CD4-positive, alpha-beta T cell treated with Interleukin-6 for 4 hours (primary cell): ENCODE measurements around the gene APBB1.
"Not testable (repeated sequence)": the region's sequence is repeated elsewhere in the genome, so short reads cannot be mapped to it uniquely, and the experiment has no call there.

Experiments used
- DNase-seq: peaks from one replicate; pipeline ENCODE4 v3.0.0-alpha.2; 2020; ENCODE audit warnings: mixed read lengths

Gene APBB1

DNA sequence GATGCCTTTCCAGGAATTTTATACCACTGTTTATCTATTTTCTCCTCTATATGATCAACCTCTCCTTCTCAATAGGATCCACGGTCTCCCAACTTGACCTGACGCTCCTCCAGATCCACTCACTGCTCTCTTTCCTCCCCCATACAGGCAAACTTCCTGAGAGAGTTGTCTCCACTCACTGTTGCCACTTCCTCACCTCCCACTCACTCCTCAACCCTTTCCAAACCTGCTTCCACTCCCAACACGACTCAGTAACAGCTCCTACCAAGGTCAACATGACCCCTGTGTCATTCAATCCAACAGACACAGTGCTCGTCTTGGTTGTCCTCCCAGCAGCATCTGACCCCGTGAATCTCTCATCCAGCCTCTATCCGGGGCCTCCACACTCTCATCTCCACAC, 3.1 kb downstream of the APBB1 start:
- no peak for DNase-seq

DNA sequence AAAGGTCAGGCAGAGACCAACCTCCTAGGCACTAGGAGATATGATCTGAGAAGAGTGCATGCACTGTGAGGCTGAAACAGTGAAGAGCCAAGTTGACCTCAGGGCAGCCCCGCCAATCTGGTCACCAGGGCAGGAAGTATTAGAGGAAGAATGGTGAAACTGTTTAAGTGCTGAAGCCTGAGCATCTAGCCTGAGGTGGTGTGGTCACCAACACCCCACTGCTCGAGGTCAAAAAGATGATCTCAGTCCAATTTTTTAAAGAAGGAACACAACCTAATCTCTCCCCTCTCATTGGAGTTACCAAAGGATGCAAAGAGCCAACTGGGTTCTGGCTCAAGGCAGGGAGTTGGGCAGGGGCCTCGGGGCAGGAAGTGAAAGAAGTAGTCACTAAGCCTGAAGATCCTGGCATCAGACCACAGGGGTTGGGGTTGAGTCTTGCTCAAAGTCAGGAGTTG, 4.0 kb downstream of the APBB1 start:
- DNase-seq = peak; percentile 50

DNA sequence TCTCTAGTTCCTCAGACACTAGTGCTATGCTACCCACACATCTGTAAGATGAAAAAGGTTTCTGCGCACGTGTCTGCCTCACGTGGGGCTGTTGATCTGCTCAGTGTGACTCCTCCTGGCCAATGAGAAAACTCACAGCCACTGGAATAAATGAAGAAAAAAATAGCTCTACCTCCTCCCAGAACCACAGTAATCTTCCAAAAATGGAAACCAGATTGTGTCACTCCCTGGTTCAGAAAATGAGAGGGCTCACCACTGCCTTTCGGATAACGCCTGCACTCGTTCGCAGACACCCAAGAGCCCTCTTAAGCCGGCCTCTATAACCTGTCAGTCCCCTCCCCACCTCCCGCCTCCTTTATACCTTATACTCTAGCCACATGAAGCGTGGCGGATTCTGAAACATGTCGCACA, 5.1 kb downstream of the APBB1 start:
- DNase-seq = peak; percentile 79

DNA sequence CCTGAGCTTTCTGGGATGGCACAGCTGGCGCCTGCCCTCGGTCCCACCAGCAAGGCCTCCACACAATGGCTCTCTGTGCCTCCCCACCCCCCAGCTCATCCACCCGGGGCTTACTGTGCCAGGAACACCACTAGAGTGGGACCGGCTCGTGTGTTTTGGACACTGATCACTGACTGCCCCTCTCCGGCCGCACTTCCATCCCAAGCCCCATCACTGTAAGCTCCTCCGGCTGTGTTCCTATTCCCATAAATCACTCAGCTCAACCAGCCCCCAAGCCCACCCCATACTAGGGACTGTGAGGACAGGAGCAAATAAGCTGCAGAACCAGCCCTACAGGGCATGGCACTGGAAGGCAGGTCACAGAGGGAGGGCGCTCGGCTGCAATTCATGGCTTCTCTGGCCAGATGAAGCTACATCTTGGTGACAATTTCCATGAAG, 7.3 kb downstream of the APBB1 start:
- no peak for DNase-seq

DNA sequence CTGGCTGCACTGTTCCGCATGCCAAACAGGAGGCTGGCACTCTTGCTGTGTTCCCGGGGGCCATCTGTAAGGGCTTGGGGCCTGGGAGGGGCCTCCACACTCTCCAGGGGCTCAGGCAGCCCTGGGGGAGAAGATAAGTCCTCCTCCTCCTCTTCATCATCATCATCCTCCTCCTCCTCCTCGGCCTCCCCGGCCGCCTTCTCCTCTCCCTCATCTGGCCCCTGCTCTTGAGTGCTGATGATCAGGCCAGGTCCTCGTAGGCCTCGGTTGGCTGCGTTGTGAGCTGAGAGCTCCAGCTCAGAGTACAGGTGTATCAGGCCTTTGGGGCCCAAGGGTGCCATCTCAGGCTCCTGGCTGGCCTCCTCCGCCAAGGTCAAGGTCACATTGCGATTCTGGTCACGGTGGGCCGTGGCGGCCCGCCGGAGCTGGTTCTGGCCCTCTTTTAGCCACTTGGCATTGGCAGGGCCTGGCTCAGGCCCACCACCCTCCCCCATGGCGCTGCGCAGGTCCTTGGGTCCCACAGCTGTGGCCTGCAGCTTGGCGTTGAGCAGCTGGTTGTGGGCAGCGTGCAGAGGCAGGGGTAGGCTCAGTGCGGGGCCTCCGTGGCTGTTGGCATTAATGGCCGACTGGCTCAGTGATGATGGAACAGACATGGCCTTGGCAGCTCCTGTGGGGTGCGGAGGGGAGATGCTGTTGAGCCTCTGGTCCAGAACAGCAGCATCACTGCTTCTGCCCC, 8.0 kb downstream of the APBB1 start:
- DNase-seq = no peak

DNA sequence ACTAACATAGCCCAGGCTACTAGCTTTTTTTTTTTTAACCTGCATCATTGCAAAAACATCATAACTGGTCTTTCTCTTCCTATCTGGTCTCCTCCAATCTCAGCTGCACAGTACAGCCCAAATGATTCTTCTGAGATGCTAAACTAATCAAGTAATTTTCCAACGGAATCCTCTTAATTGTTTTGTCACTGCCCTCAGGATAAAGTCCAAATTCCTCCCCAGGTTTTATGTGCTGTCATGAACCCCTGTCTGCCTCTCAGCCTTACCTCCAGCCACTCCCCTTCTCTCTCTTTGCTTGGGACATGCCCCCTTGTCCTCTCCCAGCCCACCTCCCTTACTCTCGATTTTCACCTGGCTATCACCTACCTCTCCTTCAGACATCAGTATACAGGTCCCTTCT, 12.5 kb downstream of the APBB1 start:
- no peak for DNase-seq

DNA sequence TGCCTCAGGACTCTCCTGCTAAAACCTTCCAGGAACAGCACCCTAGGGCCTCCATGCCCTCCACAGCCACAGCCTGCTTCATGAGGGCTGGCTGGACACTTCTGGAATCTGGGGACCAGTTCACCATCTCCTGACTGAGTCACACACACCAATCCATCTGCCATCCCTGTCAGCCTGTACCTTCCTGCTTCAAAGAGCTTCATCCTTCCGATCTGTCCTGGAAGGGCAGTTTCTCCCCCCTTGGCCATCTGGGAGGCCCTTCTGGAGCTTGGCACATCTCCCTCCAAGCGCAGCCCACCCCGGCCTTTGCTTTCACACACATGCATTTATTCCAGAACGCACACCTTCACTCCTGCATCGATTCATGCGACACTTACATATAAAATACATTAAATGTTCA, 13.0 kb downstream of the APBB1 start:
- DNase-seq = no peak

DNA sequence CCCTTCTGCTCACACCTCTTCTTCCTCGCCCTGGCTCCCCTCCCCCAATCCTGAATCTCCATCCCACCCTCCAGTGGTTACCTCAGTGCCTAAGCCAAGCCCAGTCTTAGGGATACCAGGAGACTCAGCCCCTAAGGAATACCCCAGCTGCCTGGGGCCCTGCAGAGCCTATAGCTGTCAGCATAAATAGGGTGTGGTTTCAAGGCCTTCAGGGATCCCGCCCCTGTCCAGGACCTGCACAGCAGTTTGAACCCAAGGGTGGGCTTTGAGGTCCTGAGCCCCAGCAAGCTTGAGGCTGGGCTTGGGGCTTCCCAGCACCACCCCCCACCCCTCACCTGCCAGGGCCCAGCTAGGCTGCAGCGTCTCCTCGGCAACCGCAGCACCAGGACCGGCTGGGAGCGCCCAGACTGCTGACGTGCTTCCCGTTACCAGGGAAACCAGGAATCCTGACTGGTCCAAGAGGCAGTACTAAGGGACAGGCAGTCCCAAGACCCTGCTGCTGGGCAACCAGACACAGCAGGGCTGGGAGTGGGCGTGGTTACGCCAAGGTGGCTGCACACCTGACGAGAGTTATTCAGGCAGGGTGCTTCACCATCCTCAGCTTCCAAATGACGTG, 13.7 kb downstream of the APBB1 start:
- DNase-seq = peak; percentile 25

DNA sequence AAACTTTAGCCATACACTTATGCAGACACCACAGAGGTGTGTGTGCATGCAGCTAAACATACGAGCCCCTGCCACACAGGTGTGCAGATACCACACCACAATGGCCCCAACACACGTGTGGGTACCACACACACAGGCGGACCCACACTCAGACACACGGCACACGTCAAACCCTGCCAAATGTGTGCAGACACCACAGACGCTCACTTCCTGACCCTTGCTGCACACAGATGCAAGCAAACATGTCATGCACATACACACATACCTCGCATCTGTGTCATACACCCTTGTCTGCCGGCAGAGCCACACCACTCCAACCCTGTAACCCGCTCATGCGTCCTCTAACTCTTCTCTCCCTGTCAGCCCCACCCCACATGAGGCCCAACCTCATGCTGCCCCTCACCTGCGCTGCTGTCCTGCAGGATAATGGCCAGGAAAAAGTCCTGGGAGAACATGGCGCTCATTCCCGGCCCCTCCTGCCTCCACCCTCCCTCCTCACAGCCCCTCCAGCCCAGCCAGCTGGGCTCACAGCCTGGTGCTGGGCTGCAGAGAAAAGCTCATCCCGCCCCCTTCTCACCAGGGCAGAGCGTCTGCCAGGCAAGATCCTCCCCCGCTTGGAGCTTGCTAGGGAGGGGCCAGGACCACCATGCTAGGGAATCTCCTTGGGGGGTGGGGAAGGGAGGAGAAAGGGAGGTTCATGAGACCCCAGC, 14.4 kb downstream of the APBB1 start:
- DNase-seq = peak; percentile 74

DNA sequence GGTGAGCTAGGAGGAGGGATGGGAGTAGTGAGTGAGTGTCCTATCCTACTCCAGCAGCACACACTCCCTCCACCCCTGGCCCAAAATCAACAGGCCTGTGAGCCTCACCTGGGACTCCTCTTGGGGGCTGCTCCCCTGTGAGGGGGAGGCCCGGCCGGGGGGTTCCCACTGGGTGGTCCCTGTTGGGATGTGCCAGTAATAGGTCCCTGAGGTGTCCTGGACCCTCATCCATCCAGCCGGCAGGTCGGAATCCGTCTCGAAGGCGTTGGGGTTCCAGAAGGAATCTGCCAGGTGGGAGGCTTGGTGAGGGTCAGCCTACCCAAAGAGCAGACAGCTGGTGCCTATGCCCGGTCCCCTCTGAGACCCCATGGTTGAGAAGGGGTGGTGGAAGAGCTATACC, 15.4 kb downstream of the APBB1 start:
- DNase-seq = no peak

DNA sequence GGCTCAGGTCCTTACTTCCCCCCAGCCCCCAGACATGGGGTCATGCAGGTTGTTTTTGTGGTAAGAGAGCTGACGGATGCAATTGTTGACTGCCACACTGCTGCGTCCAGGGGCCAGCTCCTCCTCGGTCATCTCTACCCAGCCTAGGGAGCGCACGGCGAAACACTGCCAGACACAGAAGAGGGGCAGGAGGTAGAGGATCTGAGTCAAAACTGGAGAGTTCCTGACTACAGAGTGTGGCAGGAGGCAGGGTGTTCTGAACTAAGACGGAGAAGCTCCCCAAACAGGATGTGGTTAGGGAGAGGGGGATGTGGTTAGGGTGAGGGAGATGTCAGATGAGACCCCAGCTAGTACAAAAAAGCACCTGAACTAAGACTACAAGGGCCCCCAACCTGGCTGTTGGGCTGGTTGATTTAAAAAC, 16.3 kb downstream of the APBB1 start:
- DNase-seq = peak; percentile 82

DNA sequence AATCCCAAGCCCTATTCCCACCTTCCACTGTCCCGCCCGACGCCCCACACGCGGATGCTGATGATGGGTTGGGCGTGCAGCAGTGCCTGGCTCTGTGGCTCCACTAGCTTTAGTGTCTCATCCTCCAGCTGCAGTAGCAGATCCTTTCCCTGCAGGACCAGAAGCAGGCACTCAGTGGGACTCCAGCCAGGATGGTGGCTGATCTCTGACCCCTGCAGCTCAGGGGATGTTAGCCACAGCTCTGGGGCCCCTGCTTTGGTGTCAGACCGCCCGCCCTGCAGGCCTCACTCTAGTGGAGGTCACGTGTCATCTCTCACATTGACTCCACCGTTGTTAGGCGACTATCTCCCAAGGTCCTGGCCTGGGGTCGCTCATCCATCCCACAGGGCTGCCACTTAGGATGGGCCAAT, 16.8 kb downstream of the APBB1 start:
- peak; percentile 43 for DNase-seq

DNA sequence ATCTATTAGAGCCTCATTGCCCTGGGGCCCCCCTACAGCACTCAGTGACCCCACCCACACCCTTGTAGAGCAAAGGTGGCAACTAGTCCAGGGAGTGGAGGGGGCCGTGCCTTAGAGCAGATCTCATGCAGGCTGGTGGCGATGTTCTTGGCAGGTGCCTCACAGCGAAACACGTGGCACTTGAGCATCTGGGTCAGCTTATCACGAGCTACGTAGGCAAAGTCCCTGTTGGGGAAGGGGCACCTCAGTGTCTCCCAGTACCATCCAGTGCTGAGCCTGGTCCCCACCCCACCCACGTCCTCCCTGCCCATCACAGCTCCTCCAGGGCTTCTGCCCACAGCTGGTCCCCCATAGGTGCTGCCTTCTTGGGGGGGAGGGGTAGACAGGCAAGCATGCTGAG, 17.4 kb downstream of the APBB1 start:
- no peak for DNase-seq

DNA sequence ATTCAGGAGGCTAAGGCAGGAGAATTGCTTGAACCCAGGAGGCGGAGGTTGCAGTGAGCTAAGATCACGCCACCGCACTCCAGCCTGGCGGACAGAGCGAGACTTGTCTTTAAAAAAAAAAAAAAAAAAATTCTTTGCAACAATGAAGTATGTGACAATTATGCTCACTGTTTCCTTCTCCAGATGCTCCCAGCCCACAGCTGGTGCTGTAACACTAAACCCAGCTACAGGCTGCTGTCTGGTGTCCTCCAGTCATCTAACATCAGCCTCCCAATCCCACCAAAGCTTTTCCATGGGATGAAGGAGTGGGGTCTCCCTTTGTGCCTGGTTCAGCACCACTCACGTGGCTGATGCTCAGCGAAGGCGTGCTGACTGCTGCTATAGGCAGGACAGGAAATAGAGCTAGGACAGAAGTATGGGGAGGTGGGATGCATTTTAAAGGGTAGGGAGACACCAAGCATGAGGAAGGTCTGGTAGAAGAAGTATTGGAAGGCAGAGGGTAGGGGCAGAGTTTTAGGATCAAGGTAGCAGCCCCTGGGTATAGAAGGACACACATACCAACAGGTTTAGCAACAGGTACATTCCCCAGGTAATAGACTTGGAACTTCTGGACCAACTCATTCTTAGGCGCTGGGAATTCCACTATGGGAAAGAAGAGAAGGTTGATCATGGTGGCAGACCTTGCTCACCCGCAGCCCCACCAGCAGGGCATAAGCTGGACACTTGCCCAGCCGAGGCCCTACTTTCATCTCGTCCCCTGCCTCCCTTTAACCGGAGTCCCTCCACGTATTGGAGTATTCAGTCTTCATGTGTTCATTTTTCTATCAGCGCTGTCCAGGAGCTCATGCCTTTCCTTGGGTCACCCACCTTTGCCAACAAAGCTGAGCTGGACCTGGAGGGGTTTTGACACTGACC, 18.2 kb downstream of the APBB1 start:
- no peak for DNase-seq

DNA sequence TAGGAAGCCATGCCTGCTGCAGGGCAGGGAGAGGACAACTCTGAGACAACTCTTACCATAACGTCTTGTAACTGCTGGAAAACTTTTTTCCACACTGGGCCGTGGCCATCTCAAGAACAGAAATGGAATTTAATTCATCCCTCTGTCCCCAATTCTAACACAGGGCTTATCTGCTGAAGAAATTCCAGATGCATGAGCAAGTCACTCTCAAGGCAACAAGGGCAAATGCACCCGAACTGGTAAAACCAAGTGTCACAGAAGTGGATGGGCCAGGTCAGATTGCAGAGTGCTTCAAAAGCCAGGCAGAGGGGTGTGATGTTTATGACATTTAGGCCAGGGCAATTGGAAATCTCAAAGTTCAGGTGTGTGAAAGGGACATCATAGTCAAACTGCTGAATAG, 21.3 kb downstream of the APBB1 start:
- DNase-seq = no peak

DNA sequence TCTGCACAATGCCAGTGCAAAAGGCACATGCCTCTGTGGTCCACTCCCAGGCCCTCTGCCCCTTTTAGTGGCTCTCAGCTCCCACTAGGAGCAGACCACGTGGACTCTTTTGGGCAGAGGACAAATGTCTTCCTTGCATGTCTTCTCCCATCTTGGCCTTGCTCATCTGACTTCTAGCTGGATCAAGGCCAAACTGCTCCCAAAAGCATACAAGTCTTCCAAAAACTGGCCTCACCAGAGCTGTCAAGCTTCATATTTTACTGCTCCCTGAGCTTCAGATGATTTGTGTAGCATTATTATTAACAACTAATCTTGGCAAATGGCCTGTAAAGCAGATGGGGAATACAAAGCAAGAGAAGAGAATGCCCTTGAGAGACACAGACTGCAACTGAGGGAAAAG, 21.7 kb downstream of the APBB1 start:
- no peak for DNase-seq

DNA sequence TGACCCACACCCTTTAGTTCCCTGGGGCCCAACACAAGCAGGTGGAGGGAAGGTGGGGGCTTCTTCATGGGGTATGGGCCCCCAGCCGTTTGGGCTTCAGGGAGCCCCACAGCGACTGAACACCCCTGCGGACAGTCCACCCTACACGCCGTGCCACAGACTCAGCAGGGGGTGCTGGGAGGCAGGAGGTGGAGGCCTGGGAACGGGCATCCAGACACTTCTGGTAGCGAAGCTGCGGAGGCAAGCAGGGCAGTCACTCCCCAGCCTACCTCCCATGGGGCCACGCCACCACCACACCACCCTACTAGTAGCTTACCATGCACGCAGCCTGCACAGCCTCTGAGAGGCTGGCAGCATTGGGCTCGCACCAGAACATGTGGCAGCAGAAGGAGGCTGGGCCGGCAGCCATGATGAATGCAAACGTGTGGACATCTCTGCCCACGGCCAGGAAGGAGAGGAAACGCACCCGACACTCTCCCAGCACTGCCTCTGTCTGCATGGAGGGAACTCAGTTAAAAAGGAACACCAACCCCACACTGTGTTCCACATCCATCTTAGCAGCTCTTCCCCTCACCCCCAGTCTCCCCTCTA, 23.3 kb downstream of the APBB1 start:
- no peak for DNase-seq

DNA sequence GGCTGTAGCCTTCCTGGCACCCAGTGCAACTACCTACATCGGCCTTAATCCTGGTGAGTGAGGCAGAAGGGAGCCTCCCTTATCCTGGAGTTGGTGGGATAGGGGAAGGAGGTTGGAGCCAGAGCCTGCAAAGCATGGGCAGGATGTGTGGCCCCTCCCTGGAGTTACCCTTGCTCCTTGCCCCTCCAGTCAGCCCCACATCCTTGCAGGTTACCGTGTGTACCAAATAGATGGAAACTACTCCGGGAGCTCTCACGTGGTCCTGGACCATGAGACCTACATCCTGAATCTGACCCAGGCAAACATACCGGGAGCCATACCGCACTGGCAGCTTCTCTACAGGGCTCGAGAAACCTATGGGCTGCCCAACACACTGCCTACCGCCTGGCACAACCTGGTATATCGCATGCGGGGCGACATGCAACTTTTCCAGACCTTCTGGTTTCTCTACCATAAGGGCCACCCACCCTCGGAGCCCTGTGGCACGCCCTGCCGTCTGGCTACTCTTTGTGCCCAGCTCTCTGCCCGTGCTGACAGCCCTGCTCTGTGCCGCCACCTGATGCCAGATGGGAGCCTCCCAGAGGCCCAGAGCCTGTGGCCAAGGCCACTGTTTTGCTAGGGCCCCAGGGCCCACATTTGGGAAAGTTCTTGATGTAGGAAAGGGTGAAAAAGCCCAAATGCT, 24.8 kb downstream of the APBB1 start:
- DNase-seq = no peak

DNA sequence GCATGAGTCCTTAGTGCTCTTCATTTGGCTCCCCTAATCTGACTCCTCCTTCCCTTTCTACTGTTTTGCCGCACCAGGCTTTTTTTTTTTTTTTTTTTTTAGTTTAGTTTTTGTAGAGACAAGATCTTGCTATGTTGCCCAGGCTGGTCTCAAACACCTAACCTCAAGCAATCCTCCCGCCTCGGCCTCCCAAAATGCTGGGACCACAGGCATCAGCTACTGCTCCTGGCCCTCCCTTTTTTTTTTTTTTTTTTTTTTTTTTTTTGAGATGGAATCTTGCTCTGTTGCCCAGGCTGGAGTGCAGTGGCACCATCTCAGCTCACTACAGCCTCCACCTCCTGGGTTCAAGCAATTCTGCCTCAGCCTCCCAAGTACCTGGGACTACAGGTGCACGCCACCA, 26.6 kb downstream of the APBB1 start:
- not testable (repeated sequence) for DNase-seq

DNA sequence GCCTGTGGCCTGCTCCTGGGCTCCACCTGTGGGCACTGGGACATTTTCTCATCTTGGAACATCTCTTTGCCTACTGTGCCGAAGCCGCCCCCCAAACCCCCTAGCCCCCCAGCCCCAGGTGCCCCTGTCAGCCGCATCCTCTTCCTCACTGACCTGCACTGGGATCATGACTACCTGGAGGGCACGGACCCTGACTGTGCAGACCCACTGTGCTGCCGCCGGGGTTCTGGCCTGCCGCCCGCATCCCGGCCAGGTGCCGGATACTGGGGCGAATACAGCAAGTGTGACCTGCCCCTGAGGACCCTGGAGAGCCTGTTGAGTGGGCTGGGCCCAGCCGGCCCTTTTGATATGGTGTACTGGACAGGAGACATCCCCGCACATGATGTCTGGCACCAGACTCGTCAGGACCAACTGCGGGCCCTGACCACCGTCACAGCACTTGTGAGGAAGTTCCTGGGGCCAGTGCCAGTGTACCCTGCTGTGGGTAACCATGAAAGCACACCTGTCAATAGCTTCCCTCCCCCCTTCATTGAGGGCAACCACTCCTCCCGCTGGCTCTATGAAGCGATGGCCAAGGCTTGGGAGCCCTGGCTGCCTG, 27.3 kb downstream of the APBB1 start:
- no peak for DNase-seq

DNA sequence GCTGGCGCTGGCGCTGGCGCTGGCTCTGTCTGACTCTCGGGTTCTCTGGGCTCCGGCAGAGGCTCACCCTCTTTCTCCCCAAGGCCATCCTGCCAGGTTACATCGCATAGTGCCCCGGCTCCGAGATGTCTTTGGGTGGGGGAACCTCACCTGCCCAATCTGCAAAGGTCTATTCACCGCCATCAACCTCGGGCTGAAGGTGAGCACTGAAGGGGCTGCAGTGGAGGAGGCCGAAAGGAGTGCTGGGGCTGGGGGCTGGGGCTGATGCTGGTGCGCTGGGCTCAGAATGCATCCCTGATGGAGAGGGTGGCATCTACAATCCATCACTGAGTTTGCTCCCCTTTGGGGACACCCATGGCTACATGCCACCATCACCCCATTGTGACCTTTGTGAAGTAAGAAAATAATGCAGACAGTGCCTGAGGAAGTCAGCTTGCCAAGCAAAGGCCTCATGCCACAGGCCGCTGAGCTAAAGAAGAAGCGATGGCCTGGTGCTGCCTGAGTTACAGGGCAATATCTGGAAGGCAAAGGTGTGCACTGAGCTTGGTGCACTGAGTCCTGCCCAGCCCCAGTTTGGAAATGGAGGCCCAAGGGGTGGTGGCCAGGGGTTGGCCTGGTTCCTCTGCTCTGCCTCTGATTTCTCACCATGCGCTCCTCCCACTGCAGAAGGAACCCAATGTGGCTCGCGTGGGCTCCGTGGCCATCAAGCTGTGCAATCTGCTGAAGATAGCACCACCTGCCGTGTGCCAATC, 28.0 kb downstream of the APBB1 start:
- peak; percentile 27 for DNase-seq
